HepG2 (cell line): ENCODE measurements around the gene MCRS1. TPM values are rescaled to one million over a fixed set of nuclear protein-coding genes. Genes with fewer than 3 reads are reported as not detected.

Source experiments
- ATAC-seq: fragments of 200-7000 bp; cut with Tn5 transposase; 3 replicates; pipeline ENCODE4 v1.9.1; 2020; ENCODE audit warnings: mild to moderate bottlenecking, moderate library complexity
- BruUV-seq: library from RNA; stranded (reverse); fragments of 400-500 nt; replicated peaks from 2 replicates; lab custom pipeline; 2021; lab: Mats Ljungman, UMichigan
- CTCF ChIA-PET: fragments of 300-600 bp; formaldehyde crosslinking; extraction: SDS; loops from one replicate; lab custom pipeline; 2021; ENCODE audit warnings: low total read pairs, inconsistent platforms, low intra/inter-chr PET ratio; lab: Yijun Ruan, JAX
- POLR2A ChIA-PET: fragments of 350-600 bp; sonication (Branson Sonifier 250); formaldehyde crosslinking; loops from one replicate; lab custom pipeline; 2020; ENCODE audit warnings: antibody characterized with exemption, inconsistent platforms; lab: Yijun Ruan, JAX
- DNase-seq: peaks from one replicate; pipeline ENCODE4 v3.0.0-alpha.2; 2015; ENCODE audit warnings: low spot score
- FAIRE-seq: peaks from 3 replicates; lab custom pipeline; 2011; peaks lifted over from hg19 to GRCh38; lab: Jason Lieb, UNC
- H2AFZ ChIP-seq: one replicate; pipeline ENCODE4 v1.6.1; 2011; ENCODE audit warnings: low read length, inconsistent platforms
- H3K27ac ChIP-seq: fragments of 300-600 bp; 3 replicates; pipeline ENCODE4 v1.8.0; 2011; ENCODE audit warnings: mixed run types, mild to moderate bottlenecking, mixed read lengths, low read length, inconsistent platforms; ENCODE audit not compliant: insufficient read depth; ENCODE audit errors: extremely low read length
- H3K27me3 ChIP-seq, 2 experiments: fragments of 200-600 bp in 1 of 2; 2 replicates in 1 of 2; 3 replicates in 1 of 2; pipeline versions ENCODE4 v1.6.0 to v1.8.0; 2011; ENCODE audit warnings: low read length in 2 of 2, mild to moderate bottlenecking in 2 of 2, moderate library complexity in 2 of 2, inconsistent platforms in 1 of 2; ENCODE audit not compliant: insufficient read depth in 2 of 2, control insufficient read depth in 1 of 2
- H3K36me3 ChIP-seq, 2 experiments: fragments of 200-600 bp in 1 of 2; replicated peaks in 1 of 2; 2 replicates in 1 of 2; 3 replicates in 1 of 2; pipeline versions ENCODE4 v1.5.1 to v1.8.0; 2011; ENCODE audit warnings: low read length in 2 of 2, inconsistent platforms in 1 of 2; ENCODE audit not compliant: insufficient read depth in 2 of 2, control insufficient read depth in 1 of 2
- H3K4me1 ChIP-seq: 2 replicates; pipeline ENCODE4 v1.5.1; 2012; ENCODE audit warnings: low read length, inconsistent platforms; ENCODE audit not compliant: insufficient read depth
- H3K4me2 ChIP-seq: 2 replicates; pipeline ENCODE4 v1.6.0; 2011; ENCODE audit warnings: low read depth, low read length, inconsistent platforms
- H3K4me3 ChIP-seq, 3 experiments: fragments of 200-600 bp in 1 of 3; sonication (generic), shearing (Covaris generic) in 1 of 3; replicated peaks in 1 of 3; 2 replicates each; pipeline ENCODE4 v1.5.1; 2011 to 2016; ENCODE audit warnings: low read length in 3 of 3, inconsistent platforms in 2 of 3, low read depth in 2 of 3, mild to moderate bottlenecking in 2 of 3, control low read depth in 1 of 3, mixed read lengths in 1 of 3; ENCODE audit not compliant: insufficient read depth in 1 of 3
- H3K79me2 ChIP-seq: one replicate; pipeline ENCODE4 v1.6.1; 2011; ENCODE audit warnings: low read length, inconsistent platforms; ENCODE audit not compliant: insufficient read depth
- H3K9ac ChIP-seq: 2 replicates; pipeline ENCODE4 v1.6.0; 2011; ENCODE audit warnings: mild to moderate bottlenecking, low read depth, low read length, inconsistent platforms; ENCODE audit not compliant: insufficient read depth
- H3K9me3 ChIP-seq: 2 replicates; pipeline ENCODE4 v1.5.1; 2012; ENCODE audit warnings: mild to moderate bottlenecking, low read length
- H4K20me1 ChIP-seq: 2 replicates; pipeline ENCODE4 v1.6.0; 2011; ENCODE audit warnings: inconsistent platforms, mild to moderate bottlenecking, low read length, moderate library complexity; ENCODE audit not compliant: insufficient read depth
- CEBPG ChIP-seq: IDR thresholded peaks from 2 replicates; pipeline ENCODE4 v1.6.1; 2016
- GATAD2A ChIP-seq: IDR thresholded peaks from 2 replicates; pipeline ENCODE4 v1.6.1; 2016
- HMGA1 ChIP-seq: sonication (generic); formaldehyde crosslinking; conservative IDR thresholded peaks from 2 replicates; pipeline ENCODE4 v1.4.0; 2020; ENCODE audit warnings: missing genetic modification reagents
- HNF4A ChIP-seq: sonication (generic); formaldehyde crosslinking; IDR thresholded peaks from 2 replicates; pipeline ENCODE4 v1.4.0; 2020; ENCODE audit warnings: missing genetic modification reagents
- HOXA3 ChIP-seq: sonication (generic); formaldehyde crosslinking; IDR thresholded peaks from 2 replicates; pipeline ENCODE4 v1.5.0; 2020; ENCODE audit warnings: missing genetic modification reagents
- KLF13 ChIP-seq: sonication (generic); formaldehyde crosslinking; IDR thresholded peaks from 2 replicates; pipeline ENCODE4 v1.4.0; 2020; ENCODE audit warnings: mild to moderate bottlenecking, missing genetic modification reagents
- RBM22 ChIP-seq: fragments of 200-400 bp; formaldehyde crosslinking; optimal IDR thresholded peaks from 2 replicates; pipeline ENCODE3; 2017; ENCODE audit warnings: mild to moderate bottlenecking, low read length, moderate library complexity
- SOX13 ChIP-seq, 3 experiments: fragments of 450-650 bp in 1 of 3; sonication (generic) in 1 of 3; formaldehyde crosslinking in 1 of 3; IDR thresholded peaks in 2 of 3; conservative IDR thresholded peaks in 1 of 3; 2 replicates each; pipeline versions ENCODE4 v1.5.0 to v1.6.1; 2016 to 2020; ENCODE audit warnings: antibody characterized with exemption in 1 of 3, mild to moderate bottlenecking in 1 of 3, missing compliant biosample characterization in 1 of 3, missing genetic modification reagents in 1 of 3, moderate library complexity in 1 of 3
- TMF1 ChIP-seq: sonication (generic); formaldehyde crosslinking; IDR thresholded peaks from 2 replicates; pipeline ENCODE4 v1.8.1; 2022; ENCODE audit warnings: low read depth, missing genetic modification reagents
- ZNF652 ChIP-seq: IDR thresholded peaks from 2 replicates; pipeline ENCODE4 v1.6.1; 2016; ENCODE audit warnings: low read depth, borderline replicate concordance
- ZNF670 ChIP-seq: sonication (generic); formaldehyde crosslinking; IDR thresholded peaks from 2 replicates; pipeline ENCODE4 v1.8.0; 2022; ENCODE audit warnings: mild to moderate bottlenecking, missing genetic modification reagents, borderline replicate concordance
- ZZZ3 ChIP-seq: sonication (generic); formaldehyde crosslinking; IDR thresholded peaks from 2 replicates; pipeline ENCODE4 v1.4.0; 2020; ENCODE audit warnings: missing genetic modification reagents, mild to moderate bottlenecking, borderline replicate concordance
- WGBS: methylation state at CpG from one replicate; pipeline ENCODE4 v1.1.6; 2017; ENCODE audit warnings: low lambda C conversion rate; 5-methylcytosine and 5-hydroxymethylcytosine counted together
- in situ Hi-C: cut with HindIII; loops from 2 replicates; pipeline ENCODE4 v1.10.0; 2017; ENCODE audit warnings: low pct_unique_long_range_greater_than_20kb; ENCODE audit not compliant: extremely low pct_ligation_motif_present
- intact Hi-C: fragments of 100-400 bp; cut with micrococcal nuclease; formaldehyde crosslinking; loops from one replicate; pipeline ENCODE4 v1.10.0; 2022; ENCODE audit not compliant: unreplicated experiment
- polyA plus RNA-seq, 8 experiments: library from polyadenylated mRNA; depleted of rRNA in 3 of 8; stranded (reverse) in 7 of 8; unstranded in 1 of 8; fragments of >200 nt; fragmentation: Illumina TruSeq in 4 of 8; extraction: Trizol in 4 of 8; gene quantifications; 2 replicates each; pipeline versions ENCODE4 v1.2.1 to v1.2.3, GENCODE V29; 2011 to 2016; ENCODE audit warnings: low read depth in 4 of 8, missing spikeins in 1 of 8, mixed read lengths in 1 of 8; ENCODE audit not compliant: insufficient read depth in 1 of 8
- total RNA-seq, 5 experiments: library from RNA; depleted of rRNA; stranded (reverse); fragments of >200 nt; fragmentation: Illumina TruSeq; extraction: Trizol; gene quantifications; 2 replicates each; pipeline ENCODE4 v1.2.3, GENCODE V29; 2016; ENCODE audit warnings: low read depth in 1 of 5
- TF ChIP-seq, protein P1 (sequence below): conservative IDR thresholded peaks from 2 replicates; pipeline ENCODE4 v1.6.1; 2018; ENCODE audit warnings: missing genetic modification reagents
- TF ChIP-seq, protein P2 (sequence below): sonication (generic); formaldehyde crosslinking; IDR thresholded peaks from 2 replicates; pipeline ENCODE4 v1.9.0; 2022; ENCODE audit warnings: low read depth, missing genetic modification reagents
- TF ChIP-seq, protein P3 (sequence below): sonication (generic); formaldehyde crosslinking; IDR thresholded peaks from 2 replicates; pipeline ENCODE4 v1.5.0; 2020; ENCODE audit warnings: missing genetic modification reagents, mild to moderate bottlenecking, borderline replicate concordance
- TF ChIP-seq, protein P4 (sequence below): sonication (generic); formaldehyde crosslinking; IDR thresholded peaks from 2 replicates; pipeline ENCODE4 v1.9.0; 2021; ENCODE audit warnings: missing genetic modification reagents, borderline replicate concordance
- TF ChIP-seq, protein P5 (sequence below): IDR thresholded peaks from 2 replicates; pipeline ENCODE4 v1.6.1; 2016; ENCODE audit warnings: missing compliant biosample characterization, missing genetic modification reagents, borderline replicate concordance

Gene MCRS1
- total and polyA plus RNA-seq, 2 of the 13 experiments (the other 11 are each of a cell fraction or from before 2014, with no cell fraction given) = 51.0 to 66.3 TPM

DNA sequence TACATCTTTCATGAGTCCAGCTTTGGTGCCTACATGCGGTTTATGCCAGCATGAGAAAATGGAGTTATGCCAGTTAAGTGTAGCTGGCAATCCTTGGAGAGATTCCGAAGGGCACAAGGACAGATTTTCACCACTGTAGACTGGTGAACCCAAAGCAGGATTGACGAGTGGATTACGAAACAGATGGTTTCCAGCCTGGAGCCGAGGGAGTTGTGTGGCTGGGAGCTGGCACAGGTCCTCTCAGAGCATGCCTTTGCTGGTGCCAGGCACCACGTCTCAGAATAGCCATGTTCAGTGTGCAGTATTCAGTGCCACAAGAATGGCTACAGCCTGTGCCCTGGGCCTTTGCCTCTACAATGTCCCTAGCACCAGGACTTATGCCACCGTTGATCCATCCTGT lies 15.9 kb downstream of the MCRS1 start:
- intact Hi-C loops = no loop called here
- Histone ChIP-seq H3K9me3 (no peaks in the 10 kb centered on the region), H2AFZ (no peak overlapping the region), H3K27me3 (0 out of 5 replicates have a peak, but pooled peaks cover 0 to 1% of the 10 kb centered on the region in 2 experiments), H3K4me2 (no peak overlapping the region), H4K20me1 (no peaks in the 10 kb centered on the region), H3K4me1 (peaks cover 57% of the 10 kb centered on the region), H3K4me3 (no peak overlapping the region), H3K79me2 (no peaks in the 10 kb centered on the region), H3K27ac (no peak overlapping the region), H3K36me3 (no peaks in the 10 kb centered on the region; a peak in 1 of 5 replicates), H3K9ac (no peak overlapping the region)
- FAIRE-seq (peak; percentile 32), DNase-seq (no peak), ATAC-seq (no peak)
- 51% methylated on average over 5 of the region's 7 CpGs for WGBS
- in situ Hi-C loops = no loop called here
- no TSS peak for BruUV-seq
- CTCF ChIA-PET = no interaction called here
- POLR2A ChIA-PET = interaction anchor here (2.0 kb wide), 1 partner anchor 15 kb away, joined by 11 read pairs; the partner anchor contains the start of gene MCRS1
- TF ChIP-seq, protein P1, sequence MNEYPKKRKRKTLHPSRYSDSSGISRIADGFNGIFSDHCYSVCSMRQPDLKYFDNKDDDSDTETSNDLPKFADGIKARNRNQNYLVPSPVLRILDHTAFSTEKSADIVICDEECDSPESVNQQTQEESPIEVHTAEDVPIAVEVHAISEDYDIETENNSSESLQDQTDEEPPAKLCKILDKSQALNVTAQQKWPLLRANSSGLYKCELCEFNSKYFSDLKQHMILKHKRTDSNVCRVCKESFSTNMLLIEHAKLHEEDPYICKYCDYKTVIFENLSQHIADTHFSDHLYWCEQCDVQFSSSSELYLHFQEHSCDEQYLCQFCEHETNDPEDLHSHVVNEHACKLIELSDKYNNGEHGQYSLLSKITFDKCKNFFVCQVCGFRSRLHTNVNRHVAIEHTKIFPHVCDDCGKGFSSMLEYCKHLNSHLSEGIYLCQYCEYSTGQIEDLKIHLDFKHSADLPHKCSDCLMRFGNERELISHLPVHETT (CRISPR knock-in tag) = no peak
- no peak for TF ChIP-seq HOXA3 (CRISPR knock-in tag)
- TF ChIP-seq RBM22 = no peak
- no peak for TF ChIP-seq ZNF670 (CRISPR knock-in tag)
- TF ChIP-seq, protein P2, sequence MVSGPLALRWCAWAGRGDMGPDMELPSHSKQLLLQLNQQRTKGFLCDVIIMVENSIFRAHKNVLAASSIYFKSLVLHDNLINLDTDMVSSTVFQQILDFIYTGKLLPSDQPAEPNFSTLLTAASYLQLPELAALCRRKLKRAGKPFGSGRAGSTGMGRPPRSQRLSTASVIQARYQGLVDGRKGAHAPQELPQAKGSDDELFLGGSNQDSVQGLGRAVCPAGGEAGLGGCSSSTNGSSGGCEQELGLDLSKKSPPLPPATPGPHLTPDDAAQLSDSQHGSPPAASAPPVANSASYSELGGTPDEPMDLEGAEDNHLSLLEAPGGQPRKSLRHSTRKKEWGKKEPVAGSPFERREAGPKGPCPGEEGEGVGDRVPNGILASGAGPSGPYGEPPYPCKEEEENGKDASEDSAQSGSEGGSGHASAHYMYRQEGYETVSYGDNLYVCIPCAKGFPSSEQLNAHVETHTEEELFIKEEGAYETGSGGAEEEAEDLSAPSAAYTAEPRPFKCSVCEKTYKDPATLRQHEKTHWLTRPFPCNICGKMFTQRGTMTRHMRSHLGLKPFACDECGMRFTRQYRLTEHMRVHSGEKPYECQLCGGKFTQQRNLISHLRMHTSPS (CRISPR knock-in tag) = peak; percentile 49; the same call in 1 of the 2 replicates
- no peak for TF ChIP-seq SOX13 (IDR thresholded peaks at IDR 0.05)
- TF ChIP-seq SOX13 (CRISPR knock-in tag; conservative IDR thresholded peaks at IDR 0.05 in 1 of 2, IDR thresholded peaks at IDR 0.05 in 1 of 2) = no peak
- no peak for TF ChIP-seq ZNF652 (CRISPR knock-in tag)
- TF ChIP-seq HMGA1 (CRISPR knock-in tag) = no peak
- 0 out of 2 replicates have a peak, but pooled peaks have one; percentile 12 for TF ChIP-seq GATAD2A (CRISPR knock-in tag)
- TF ChIP-seq ZZZ3 = no peak
- TF ChIP-seq KLF13 (CRISPR knock-in tag) = no peak
- no peak for TF ChIP-seq TMF1
- TF ChIP-seq, protein P3, sequence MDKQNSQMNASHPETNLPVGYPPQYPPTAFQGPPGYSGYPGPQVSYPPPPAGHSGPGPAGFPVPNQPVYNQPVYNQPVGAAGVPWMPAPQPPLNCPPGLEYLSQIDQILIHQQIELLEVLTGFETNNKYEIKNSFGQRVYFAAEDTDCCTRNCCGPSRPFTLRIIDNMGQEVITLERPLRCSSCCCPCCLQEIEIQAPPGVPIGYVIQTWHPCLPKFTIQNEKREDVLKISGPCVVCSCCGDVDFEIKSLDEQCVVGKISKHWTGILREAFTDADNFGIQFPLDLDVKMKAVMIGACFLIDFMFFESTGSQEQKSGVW (CRISPR knock-in tag) = no peak
- peak; percentile 48; the same call in 1 of the 2 replicates for TF ChIP-seq CEBPG (CRISPR knock-in tag)
- TF ChIP-seq, protein P4, sequence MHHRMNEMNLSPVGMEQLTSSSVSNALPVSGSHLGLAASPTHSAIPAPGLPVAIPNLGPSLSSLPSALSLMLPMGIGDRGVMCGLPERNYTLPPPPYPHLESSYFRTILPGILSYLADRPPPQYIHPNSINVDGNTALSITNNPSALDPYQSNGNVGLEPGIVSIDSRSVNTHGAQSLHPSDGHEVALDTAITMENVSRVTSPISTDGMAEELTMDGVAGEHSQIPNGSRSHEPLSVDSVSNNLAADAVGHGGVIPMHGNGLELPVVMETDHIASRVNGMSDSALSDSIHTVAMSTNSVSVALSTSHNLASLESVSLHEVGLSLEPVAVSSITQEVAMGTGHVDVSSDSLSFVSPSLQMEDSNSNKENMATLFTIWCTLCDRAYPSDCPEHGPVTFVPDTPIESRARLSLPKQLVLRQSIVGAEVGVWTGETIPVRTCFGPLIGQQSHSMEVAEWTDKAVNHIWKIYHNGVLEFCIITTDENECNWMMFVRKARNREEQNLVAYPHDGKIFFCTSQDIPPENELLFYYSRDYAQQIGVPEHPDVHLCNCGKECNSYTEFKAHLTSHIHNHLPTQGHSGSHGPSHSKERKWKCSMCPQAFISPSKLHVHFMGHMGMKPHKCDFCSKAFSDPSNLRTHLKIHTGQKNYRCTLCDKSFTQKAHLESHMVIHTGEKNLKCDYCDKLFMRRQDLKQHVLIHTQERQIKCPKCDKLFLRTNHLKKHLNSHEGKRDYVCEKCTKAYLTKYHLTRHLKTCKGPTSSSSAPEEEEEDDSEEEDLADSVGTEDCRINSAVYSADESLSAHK (CRISPR knock-in tag) = no peak
- TF ChIP-seq HNF4A = peak; percentile 17; the same call in 1 of the 2 replicates
- TF ChIP-seq, protein P5, sequence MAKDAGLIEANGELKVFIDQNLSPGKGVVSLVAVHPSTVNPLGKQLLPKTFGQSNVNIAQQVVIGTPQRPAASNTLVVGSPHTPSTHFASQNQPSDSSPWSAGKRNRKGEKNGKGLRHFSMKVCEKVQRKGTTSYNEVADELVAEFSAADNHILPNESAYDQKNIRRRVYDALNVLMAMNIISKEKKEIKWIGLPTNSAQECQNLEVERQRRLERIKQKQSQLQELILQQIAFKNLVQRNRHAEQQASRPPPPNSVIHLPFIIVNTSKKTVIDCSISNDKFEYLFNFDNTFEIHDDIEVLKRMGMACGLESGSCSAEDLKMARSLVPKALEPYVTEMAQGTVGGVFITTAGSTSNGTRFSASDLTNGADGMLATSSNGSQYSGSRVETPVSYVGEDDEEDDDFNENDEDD (CRISPR knock-in tag) = no peak
